ENCODE data around the gene SPACA6. TPM values are rescaled to one million over a fixed set of nuclear protein-coding genes. Genes with fewer than 3 reads are reported as not detected.

SPACA6 gene
- total and polyA plus RNA-seq, 2 experiments from 2014 or later, result 7.7 to 8.0 TPM

GRCh38 chr19:51716925-51717324 is 23.8 kb downstream of the SPACA6 start:
- in situ Hi-C loops (cut with MboI), result no loop called here
- H3K27me3 ChIP-seq (replicated peaks; ENCODE audit: insufficient read depth), result peaks cover 29% of the 10 kb centered on the region
- H3F3A ChIP-seq (ENCODE audit: insufficient read depth), result no peaks in the 10 kb centered on the region
- no peaks in the 10 kb centered on the region for H4K20me1 ChIP-seq (ENCODE audit: insufficient read depth)
- H3K4me1 ChIP-seq (ENCODE audit: insufficient read depth), result no peaks in the 10 kb centered on the region
- H3K9me2 ChIP-seq (ENCODE audit: insufficient read depth), result no peaks in the 10 kb centered on the region
- no peak overlapping the region for H2AFZ ChIP-seq
- no peak overlapping the region for H3K9ac ChIP-seq
- 64 to 67% methylated on average over 11 of the region's 11 CpGs for WGBS, 2 experiments (ENCODE audit: low coverage in 1 of 2, low lambda C conversion rate in 2 of 2, missing lambda C conversion rate in 2 of 2)
- DNase-seq, result no peak
- no peak overlapping the region for H3K4me3 ChIP-seq
- H3K27ac ChIP-seq, result no peak overlapping the region
- H3K4me2 ChIP-seq (ENCODE audit: unreplicated experiment), result no peak overlapping the region
- TF ChIP-seq EZH2phosphoT487 (IDR thresholded peaks at IDR 0.05; ENCODE audit: insufficient read depth, low read depth) (no peak), EZH2 (IDR thresholded peaks at IDR 0.05; ENCODE audit: insufficient read depth, poor library complexity, severe bottlenecking) (no peak)
- H3K79me2 ChIP-seq (ENCODE audit: insufficient read depth), result no peaks in the 10 kb centered on the region
- no peaks in the 10 kb centered on the region for H3K36me3 ChIP-seq (ENCODE audit: low read depth)
- no peaks in the 10 kb centered on the region for H3K9me3 ChIP-seq (ENCODE audit: low read depth)

- H3K27me3 ChIP-seq (replicated peaks; ENCODE audit: insufficient read depth), result peaks cover 45% of the 10 kb centered on the region
- no peak overlapping the region for H3K27ac ChIP-seq
- no peak overlapping the region for H2AFZ ChIP-seq
- no peaks in the 10 kb centered on the region for H3F3A ChIP-seq (ENCODE audit: insufficient read depth)
- in situ Hi-C loops (cut with MboI), result no loop called here
- H3K9me2 ChIP-seq (ENCODE audit: insufficient read depth), result no peaks in the 10 kb centered on the region
- H3K4me1 ChIP-seq (ENCODE audit: insufficient read depth), result peaks cover 2% of the 10 kb centered on the region; the same call in 1 of the 2 replicates
- no peaks in the 10 kb centered on the region for H3K36me3 ChIP-seq (ENCODE audit: low read depth)
- H3K9ac ChIP-seq, result no peak overlapping the region
- no peak for DNase-seq
- H3K9me3 ChIP-seq (ENCODE audit: low read depth), result no peaks in the 10 kb centered on the region
- 26 to 31% methylated on average over 54 to 81 of the region's 83 CpGs for WGBS, 2 experiments (ENCODE audit: low coverage in 1 of 2, low lambda C conversion rate in 2 of 2, missing lambda C conversion rate in 2 of 2)
- no peak overlapping the region for H3K4me3 ChIP-seq
- TF ChIP-seq EZH2 (IDR thresholded peaks at IDR 0.05; ENCODE audit: insufficient read depth, poor library complexity, severe bottlenecking), result no peak
- no peak for TF ChIP-seq EZH2phosphoT487 (IDR thresholded peaks at IDR 0.05; ENCODE audit: insufficient read depth, low read depth)
- no peak overlapping the region for H3K4me2 ChIP-seq (ENCODE audit: unreplicated experiment)
- H3K79me2 ChIP-seq (ENCODE audit: insufficient read depth), result no peaks in the 10 kb centered on the region
- H4K20me1 ChIP-seq (ENCODE audit: insufficient read depth), result no peaks in the 10 kb centered on the region
Measured at GRCh38 chr19:51719251-51719988, 26.3 kb downstream of the SPACA6 start.

GRCh38 chr19:51721905-51722304 is 28.8 kb downstream of the SPACA6 start:
- DNase-seq, result no peak
- H2AFZ ChIP-seq, result no peak overlapping the region
- peaks cover 52% of the 10 kb centered on the region for H3K27me3 ChIP-seq (replicated peaks; ENCODE audit: insufficient read depth)
- no peak overlapping the region for H3K9ac ChIP-seq
- H3K9me2 ChIP-seq (ENCODE audit: insufficient read depth), result no peaks in the 10 kb centered on the region
- H3K4me1 ChIP-seq (ENCODE audit: insufficient read depth), result peaks cover 5% of the 10 kb centered on the region; the same call in 1 of the 2 replicates
- no peaks in the 10 kb centered on the region for H3K79me2 ChIP-seq (ENCODE audit: insufficient read depth)
- TF ChIP-seq EZH2phosphoT487 (IDR thresholded peaks at IDR 0.05; ENCODE audit: insufficient read depth, low read depth) (no peak), EZH2 (IDR thresholded peaks at IDR 0.05; ENCODE audit: insufficient read depth, poor library complexity, severe bottlenecking) (no peak)
- H3F3A ChIP-seq (ENCODE audit: insufficient read depth), result no peaks in the 10 kb centered on the region
- no peaks in the 10 kb centered on the region for H3K36me3 ChIP-seq (ENCODE audit: low read depth)
- no peak overlapping the region for H3K4me2 ChIP-seq (ENCODE audit: unreplicated experiment)
- WGBS, 2 experiments (ENCODE audit: low coverage in 1 of 2, low lambda C conversion rate in 2 of 2, missing lambda C conversion rate in 2 of 2), result 63 to 64% methylated on average over 7 of the region's 7 CpGs
- H4K20me1 ChIP-seq (ENCODE audit: insufficient read depth), result no peaks in the 10 kb centered on the region
- H3K4me3 ChIP-seq, result no peak overlapping the region
- no peaks in the 10 kb centered on the region for H3K9me3 ChIP-seq (ENCODE audit: low read depth)
- H3K27ac ChIP-seq, result no peak overlapping the region
- in situ Hi-C loops (cut with MboI), result no loop called here

GRCh38 chr19:51722492-51722891 is 29.4 kb downstream of the SPACA6 start:
- no peak overlapping the region for H3K27ac ChIP-seq
- in situ Hi-C loops (cut with MboI), result no loop called here
- 26 to 29% methylated on average over 2 of the region's 2 CpGs for whole genome bisulfite sequencing, 2 experiments (ENCODE audit: low coverage in 1 of 2, low lambda C conversion rate in 2 of 2, missing lambda C conversion rate in 2 of 2)

More at GRCh38 chr19:51722492-51722891, 29.4 kb downstream of the SPACA6 start:
- no peak overlapping the region for H2AFZ ChIP-seq
- no peak overlapping the region for H3K4me2 ChIP-seq (ENCODE audit: unreplicated experiment)
- H4K20me1 ChIP-seq (ENCODE audit: insufficient read depth), result no peaks in the 10 kb centered on the region
- no peaks in the 10 kb centered on the region for H3K9me2 ChIP-seq (ENCODE audit: insufficient read depth)
- H3K4me3 ChIP-seq, result no peak overlapping the region
- TF ChIP-seq EZH2phosphoT487 (IDR thresholded peaks at IDR 0.05; ENCODE audit: insufficient read depth, low read depth), result no peak
- no peak for TF ChIP-seq EZH2 (IDR thresholded peaks at IDR 0.05; ENCODE audit: insufficient read depth, poor library complexity, severe bottlenecking)
- peaks cover 11% of the 10 kb centered on the region for H3K4me1 ChIP-seq (ENCODE audit: insufficient read depth)
- no peak for DNase-seq
- no peaks in the 10 kb centered on the region for H3K9me3 ChIP-seq (ENCODE audit: low read depth)
- no peaks in the 10 kb centered on the region for H3F3A ChIP-seq (ENCODE audit: insufficient read depth)
- no peaks in the 10 kb centered on the region for H3K79me2 ChIP-seq (ENCODE audit: insufficient read depth)
- no peak overlapping the region for H3K9ac ChIP-seq
- H3K27me3 ChIP-seq (replicated peaks; ENCODE audit: insufficient read depth), result peaks cover 52% of the 10 kb centered on the region
- H3K36me3 ChIP-seq (ENCODE audit: low read depth), result no peaks in the 10 kb centered on the region
